ENCODE data around the gene NAPEPLD. TPM values are rescaled to one million over a fixed set of nuclear protein-coding genes. Genes with fewer than 3 reads are reported as not detected.
A peak's percentile ranks its signal among the peaks of the same experiment; 100 is the strongest.

NAPEPLD gene
- total and polyA plus RNA-seq, 3 experiments from 2014 or later, result 7.6 to 8.5 (median 8.4) TPM

- no peaks in the 10 kb centered on the region for H3K9me3 ChIP-seq (ENCODE audit: low read length)
- no peak overlapping the region for H3K4me3 ChIP-seq (ENCODE audit: low read length)
- DNase-seq, result no peak
- H3K4me1 Mint-ChIP-seq, result peaks cover 3 to 14% (median 14%) of the 10 kb centered on the region in 3 donors
- CTCF ChIA-PET, result no interaction called here
- H3K4me1 ChIP-seq (ENCODE audit: insufficient read depth, low read length), result no peaks in the 10 kb centered on the region
- H3K27me3 Mint-ChIP-seq, result no peaks in the 10 kb centered on the region
- no peaks in the 10 kb centered on the region for H3K9me3 Mint-ChIP-seq
- no peak overlapping the region for H3K4me3 Mint-ChIP-seq
- H3K27ac ChIP-seq (ENCODE audit: low read depth, low read length), result no peak overlapping the region
- H3K36me3 ChIP-seq (ENCODE audit: insufficient read depth, low read length), result peaks cover 3% of the 10 kb centered on the region
- peaks cover 0 to 6% (median 4%) of the 10 kb centered on the region in 3 donors for H3K36me3 Mint-ChIP-seq
- peak overlapping the region in 1 of 8 donors; percentile 22 for H3K27ac Mint-ChIP-seq
- no peaks in the 10 kb centered on the region for H3K27me3 ChIP-seq (ENCODE audit: insufficient read depth, low read length, poor library complexity, severe bottlenecking)
- POLR2A ChIA-PET, result no interaction called here
Observed at GRCh38 chr7:103134836-103135554, 13.9 kb downstream of the NAPEPLD start.

GRCh38 chr7:103132995-103133688 lies 15.8 kb downstream of the NAPEPLD start:
- Mint-ChIP-seq H3K4me1 (peaks cover 5 to 24% (median 18%) of the 10 kb centered on the region in 3 donors), H3K27ac (peak overlapping the region in 1 of 8 donors; percentile 47), H3K4me3 (no peak overlapping the region), H3K27me3 (no peaks in the 10 kb centered on the region), H3K36me3 (peaks cover under 1 to 13% (median 9%) of the 10 kb centered on the region in 3 donors), H3K9me3 (no peaks in the 10 kb centered on the region)
- DNase-seq, result no peak
- ChIA-PET POLR2A (no interaction called here), CTCF (no interaction called here)
- Histone ChIP-seq H3K27ac (ENCODE audit: low read depth, low read length) (no peak overlapping the region), H3K4me3 (ENCODE audit: low read length) (no peak overlapping the region), H3K9me3 (ENCODE audit: low read length) (no peaks in the 10 kb centered on the region), H3K27me3 (ENCODE audit: insufficient read depth, low read length, poor library complexity, severe bottlenecking) (no peaks in the 10 kb centered on the region), H3K4me1 (ENCODE audit: insufficient read depth, low read length) (no peaks in the 10 kb centered on the region), H3K36me3 (ENCODE audit: insufficient read depth, low read length) (peaks cover 6% of the 10 kb centered on the region)

GRCh38 chr7:103130901-103131624 lies 17.8 kb downstream of the NAPEPLD start:
- H3K4me3 Mint-ChIP-seq, result no peak overlapping the region
- H3K27ac ChIP-seq (ENCODE audit: low read depth, low read length), result no peak overlapping the region
- peak overlapping the region in 2 of 8 donors; percentile 45 to 51 for H3K27ac Mint-ChIP-seq
- H3K9me3 ChIP-seq (ENCODE audit: low read length), result no peaks in the 10 kb centered on the region
- DNase-seq, result no peak
- no peaks in the 10 kb centered on the region for H3K4me1 ChIP-seq (ENCODE audit: insufficient read depth, low read length)
- ChIA-PET POLR2A (no interaction called here), CTCF (no interaction called here)
- no peaks in the 10 kb centered on the region for H3K27me3 ChIP-seq (ENCODE audit: insufficient read depth, low read length, poor library complexity, severe bottlenecking)
- H3K9me3 Mint-ChIP-seq, result no peaks in the 10 kb centered on the region
- peaks cover 8 to 31% (median 15%) of the 10 kb centered on the region in 3 donors for H3K36me3 Mint-ChIP-seq
- peaks cover 5 to 25% (median 23%) of the 10 kb centered on the region in 3 donors for H3K4me1 Mint-ChIP-seq
- no peaks in the 10 kb centered on the region for H3K27me3 Mint-ChIP-seq
- H3K4me3 ChIP-seq (ENCODE audit: low read length), result no peak overlapping the region
- peaks cover 16% of the 10 kb centered on the region for H3K36me3 ChIP-seq (ENCODE audit: insufficient read depth, low read length)

- Histone ChIP-seq H3K27ac (ENCODE audit: low read depth, low read length) (no peak overlapping the region), H3K9me3 (ENCODE audit: low read length) (no peaks in the 10 kb centered on the region), H3K36me3 (ENCODE audit: insufficient read depth, low read length) (peaks cover 16% of the 10 kb centered on the region), H3K27me3 (ENCODE audit: insufficient read depth, low read length, poor library complexity, severe bottlenecking) (no peaks in the 10 kb centered on the region), H3K4me3 (ENCODE audit: low read length) (no peak overlapping the region), H3K4me1 (ENCODE audit: insufficient read depth, low read length) (no peaks in the 10 kb centered on the region)
- H3K9me3 Mint-ChIP-seq, result no peaks in the 10 kb centered on the region
- no peak overlapping the region for H3K4me3 Mint-ChIP-seq
- ChIA-PET CTCF (no interaction called here), POLR2A (no interaction called here)
- no peak for DNase-seq
- H3K27ac Mint-ChIP-seq, result no peak overlapping the region
- peaks cover 8 to 34% (median 15%) of the 10 kb centered on the region in 3 donors for H3K36me3 Mint-ChIP-seq
- peaks cover 5 to 25% (median 23%) of the 10 kb centered on the region in 3 donors for H3K4me1 Mint-ChIP-seq
- H3K27me3 Mint-ChIP-seq, result no peaks in the 10 kb centered on the region
Observed at GRCh38 chr7:103129702-103130549, 19.0 kb downstream of the NAPEPLD start.

- no peaks in the 10 kb centered on the region for H3K9me3 Mint-ChIP-seq
- no peak overlapping the region for H3K27ac ChIP-seq (ENCODE audit: low read depth, low read length)
- no peaks in the 10 kb centered on the region for H3K27me3 Mint-ChIP-seq
- peaks cover 15 to 51% (median 16%) of the 10 kb centered on the region in 3 donors for H3K36me3 Mint-ChIP-seq
- no peak for DNase-seq
- H3K27me3 ChIP-seq (ENCODE audit: insufficient read depth, low read length, poor library complexity, severe bottlenecking), result no peaks in the 10 kb centered on the region
- ChIA-PET POLR2A (no interaction called here), CTCF (no interaction called here)
- H3K4me3 Mint-ChIP-seq, result no peak overlapping the region
- H3K27ac Mint-ChIP-seq, result peak overlapping the region in 1 of 8 donors; percentile 38
- peaks cover 21% of the 10 kb centered on the region for H3K36me3 ChIP-seq (ENCODE audit: insufficient read depth, low read length)
- no peak overlapping the region for H3K4me3 ChIP-seq (ENCODE audit: low read length)
- peaks cover 6 to 16% (median 15%) of the 10 kb centered on the region in 3 donors for H3K4me1 Mint-ChIP-seq
- H3K9me3 ChIP-seq (ENCODE audit: low read length), result no peaks in the 10 kb centered on the region
- H3K4me1 ChIP-seq (ENCODE audit: insufficient read depth, low read length), result no peaks in the 10 kb centered on the region
Observed at GRCh38 chr7:103127006-103127405, 21.9 kb downstream of the NAPEPLD start.

GRCh38 chr7:103124429-103124979 lies 24.4 kb downstream of the NAPEPLD start:
- Mint-ChIP-seq H3K27ac (no peak overlapping the region), H3K4me3 (no peak overlapping the region), H3K9me3 (no peaks in the 10 kb centered on the region), H3K36me3 (peaks cover 22 to 68% (median 26%) of the 10 kb centered on the region in 3 donors), H3K4me1 (peaks cover 4 to 6% (median 5%) of the 10 kb centered on the region in 3 donors), H3K27me3 (no peaks in the 10 kb centered on the region)
- H3K9me3 ChIP-seq (ENCODE audit: low read length), result no peaks in the 10 kb centered on the region
- no peak overlapping the region for H3K4me3 ChIP-seq (ENCODE audit: low read length)
- CTCF ChIA-PET, result no interaction called here
- no peak overlapping the region for H3K27ac ChIP-seq (ENCODE audit: low read depth, low read length)
- H3K4me1 ChIP-seq (ENCODE audit: insufficient read depth, low read length), result no peaks in the 10 kb centered on the region
- H3K36me3 ChIP-seq (ENCODE audit: insufficient read depth, low read length), result peaks cover 24% of the 10 kb centered on the region
- DNase-seq, result no peak
- H3K27me3 ChIP-seq (ENCODE audit: insufficient read depth, low read length, poor library complexity, severe bottlenecking), result no peaks in the 10 kb centered on the region
- POLR2A ChIA-PET, result no interaction called here

GRCh38 chr7:103123529-103123928 lies 25.4 kb downstream of the NAPEPLD start:
- no peak for DNase-seq
- peak overlapping the region in 1 of 8 donors; percentile 22 for H3K27ac Mint-ChIP-seq
- peaks cover 22 to 70% (median 25%) of the 10 kb centered on the region in 3 donors for H3K36me3 Mint-ChIP-seq
- no peaks in the 10 kb centered on the region for H3K9me3 Mint-ChIP-seq
- ChIA-PET POLR2A (no interaction called here), CTCF (no interaction called here)
- no peaks in the 10 kb centered on the region for H3K9me3 ChIP-seq (ENCODE audit: low read length)
- no peaks in the 10 kb centered on the region for H3K27me3 ChIP-seq (ENCODE audit: insufficient read depth, low read length, poor library complexity, severe bottlenecking)
- H3K27ac ChIP-seq (ENCODE audit: low read depth, low read length), result no peak overlapping the region
- H3K4me1 ChIP-seq (ENCODE audit: insufficient read depth, low read length), result no peaks in the 10 kb centered on the region
- H3K27me3 Mint-ChIP-seq, result no peaks in the 10 kb centered on the region
- no peak overlapping the region for H3K4me3 Mint-ChIP-seq
- H3K4me1 Mint-ChIP-seq, result peaks cover 4 to 5% (median 5%) of the 10 kb centered on the region in 3 donors
- no peak overlapping the region for H3K4me3 ChIP-seq (ENCODE audit: low read length)
- H3K36me3 ChIP-seq (ENCODE audit: insufficient read depth, low read length), result peaks cover 24% of the 10 kb centered on the region

All from CD8-positive, alpha-beta memory T cell (primary cell).